Activated CD4-positive, CD25-positive, alpha-beta regulatory T cell treated with anti-CD3 and anti-CD28 coated beads, Interleukin-2, amount 50 U/mL, for 72 hours (primary cell): ENCODE results near the gene LARGE1.

Experiments used
- DNase-seq: peaks from one replicate; pipeline ENCODE4 v3.0.0; 2021

Gene LARGE1

DNA sequence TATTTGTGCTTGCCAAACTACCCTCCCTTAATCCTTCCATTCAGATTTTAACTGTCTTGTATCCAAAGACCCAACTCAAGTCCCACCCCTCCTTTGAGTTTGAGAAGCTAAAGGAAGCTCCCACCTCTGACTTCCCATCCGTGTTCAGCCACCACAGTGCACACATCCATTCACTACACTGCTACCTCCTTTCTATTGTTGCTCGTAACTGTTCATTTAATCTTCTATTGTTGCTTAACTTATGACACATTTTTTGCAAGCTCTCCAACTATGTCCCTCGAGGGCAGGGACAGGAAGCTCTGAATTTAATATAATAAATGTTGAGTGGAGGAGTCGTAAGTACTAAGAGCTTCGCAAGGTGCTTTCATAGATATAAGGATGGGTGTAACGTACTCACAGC lies 10.4 kb downstream of the LARGE1 start:
- no peak for DNase-seq

DNA sequence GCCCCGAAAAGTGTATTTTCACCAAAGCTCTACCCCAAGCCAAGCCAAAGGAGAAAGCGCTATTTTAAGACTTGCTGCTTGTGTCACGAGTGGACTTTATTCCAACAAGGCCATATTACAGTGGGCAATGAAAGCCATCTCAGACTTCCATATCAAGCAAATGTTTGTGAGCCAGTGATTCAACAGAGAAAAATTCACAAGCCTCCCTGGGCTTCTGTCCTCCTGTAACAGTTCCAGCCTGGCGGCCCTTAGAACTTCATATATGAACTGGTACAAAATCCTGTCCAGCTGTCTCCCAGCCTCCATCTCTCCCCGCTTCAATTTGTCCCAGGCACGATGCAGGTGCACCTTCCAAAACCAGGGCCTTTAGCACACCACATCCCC lies 11.2 kb downstream of the LARGE1 start:
- DNase-seq = no peak

DNA sequence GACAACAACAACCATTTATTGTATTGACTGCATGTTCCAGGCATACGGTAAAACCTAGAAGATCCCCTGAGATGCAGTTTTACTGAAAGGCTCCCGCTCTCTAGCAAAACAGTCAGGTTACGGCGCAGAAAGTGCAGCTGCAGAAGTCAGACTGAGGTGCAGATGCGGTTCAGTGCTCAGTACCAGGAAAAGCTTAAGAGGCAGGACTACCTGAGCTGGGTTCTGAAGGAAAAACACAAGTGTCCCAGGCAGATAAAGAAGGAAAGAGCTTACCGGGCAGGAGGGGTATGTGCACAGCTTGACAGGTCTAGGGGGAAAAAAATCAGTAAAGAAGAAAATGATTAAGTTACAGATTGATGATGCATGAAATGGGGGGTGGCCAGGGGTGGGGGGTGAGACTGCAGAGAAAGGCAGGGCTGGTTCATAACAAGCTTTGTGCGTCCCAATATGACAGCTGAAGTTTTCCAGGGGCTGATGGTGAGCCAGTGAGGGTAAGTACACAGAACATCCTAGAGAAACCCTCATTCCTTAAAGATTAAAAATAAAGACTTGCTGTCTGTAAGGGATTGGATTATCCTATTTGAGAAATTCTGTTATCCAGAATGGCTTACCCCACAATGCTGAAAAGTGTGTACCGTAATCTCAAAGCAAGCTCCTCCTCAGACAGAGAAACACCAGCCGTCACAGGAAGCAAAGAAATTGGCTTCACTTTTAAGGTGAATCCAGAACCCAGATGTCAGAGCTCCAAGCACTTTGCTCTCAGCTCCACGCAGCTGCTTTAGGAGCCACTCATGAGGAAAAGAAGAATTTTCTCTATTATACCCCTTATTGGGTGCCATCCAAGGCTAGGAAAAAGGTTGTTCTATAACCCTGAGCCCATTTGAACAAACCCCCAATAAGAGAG lies 11.9 kb downstream of the LARGE1 start:
- DNase-seq = no peak

DNA sequence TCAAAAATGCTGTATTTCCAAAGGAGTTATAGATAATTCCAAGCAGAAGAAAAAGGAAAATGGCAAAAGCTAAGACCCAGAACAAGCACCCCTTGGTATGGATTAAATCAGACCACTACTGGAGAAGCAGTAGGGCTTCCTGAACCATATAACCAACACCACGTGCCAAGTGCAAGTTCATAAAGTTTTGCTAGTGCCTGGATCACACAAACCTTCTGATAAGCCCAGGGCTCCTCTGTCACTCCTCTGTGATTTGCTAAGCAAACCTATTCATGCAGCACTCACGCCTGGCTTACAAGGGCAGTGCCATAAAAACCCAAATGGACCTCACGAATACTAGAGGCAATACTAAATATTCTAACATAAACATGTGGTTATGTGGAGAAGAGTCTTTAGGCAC lies 13.3 kb downstream of the LARGE1 start:
- DNase-seq = no peak

DNA sequence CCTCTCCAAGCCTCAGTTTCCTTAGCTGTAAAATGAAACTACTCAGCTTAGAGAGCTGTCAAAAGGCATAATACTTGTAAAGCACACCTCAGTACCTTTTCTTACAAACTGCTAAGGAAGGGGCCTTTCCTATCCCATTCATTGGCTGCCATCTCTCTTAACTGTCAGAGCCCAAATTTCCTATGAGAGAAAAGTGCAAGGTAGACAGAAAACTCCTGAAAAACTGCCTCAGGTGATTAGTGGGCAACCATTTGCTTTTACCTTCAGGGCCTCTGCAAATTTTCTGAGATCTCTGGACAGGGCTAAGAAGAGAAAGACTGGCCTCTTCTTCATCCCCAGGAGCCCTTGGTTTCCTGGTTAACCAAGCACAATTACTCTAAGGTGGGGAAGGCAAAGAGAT lies 13.8 kb downstream of the LARGE1 start:
- DNase-seq = no peak

DNA sequence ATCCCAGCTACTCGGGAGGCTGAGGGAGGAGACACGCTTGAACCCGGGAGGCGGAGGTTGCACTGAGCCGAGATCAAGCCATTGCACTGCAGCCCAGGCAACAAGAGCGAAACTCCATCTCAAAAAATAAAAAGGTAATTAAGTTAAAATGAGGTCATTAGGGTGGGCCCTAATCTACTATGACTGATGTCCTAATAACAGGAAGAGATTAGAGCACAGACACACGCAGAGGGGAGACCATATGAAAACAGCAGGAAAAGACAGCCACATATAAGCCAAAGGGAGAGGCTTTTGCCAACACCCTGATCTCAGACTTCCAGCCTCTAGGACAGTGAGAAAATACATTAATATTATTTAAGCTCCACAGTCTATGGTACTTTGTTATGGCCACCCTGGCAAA lies 17.3 kb downstream of the LARGE1 start:
- DNase-seq = no peak

DNA sequence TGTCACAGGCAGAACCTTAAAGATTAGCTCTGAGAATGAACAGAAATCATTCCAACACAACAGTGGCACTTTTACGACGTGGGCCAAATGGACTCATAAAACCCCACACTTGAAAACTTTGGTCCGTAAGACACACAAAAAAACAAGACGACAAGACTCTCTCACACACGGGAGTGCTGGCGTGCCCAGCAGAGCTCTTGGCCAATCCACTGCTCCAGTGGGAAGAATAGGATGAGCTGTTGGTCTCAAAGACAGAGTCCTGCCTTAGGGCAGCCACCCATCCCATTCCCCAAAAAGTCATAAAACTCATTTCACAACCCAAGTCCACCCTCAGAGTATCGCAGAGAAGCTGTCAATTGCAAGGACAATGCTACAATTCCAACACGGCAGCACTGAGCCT lies 18.2 kb downstream of the LARGE1 start:
- DNase-seq = no peak

DNA sequence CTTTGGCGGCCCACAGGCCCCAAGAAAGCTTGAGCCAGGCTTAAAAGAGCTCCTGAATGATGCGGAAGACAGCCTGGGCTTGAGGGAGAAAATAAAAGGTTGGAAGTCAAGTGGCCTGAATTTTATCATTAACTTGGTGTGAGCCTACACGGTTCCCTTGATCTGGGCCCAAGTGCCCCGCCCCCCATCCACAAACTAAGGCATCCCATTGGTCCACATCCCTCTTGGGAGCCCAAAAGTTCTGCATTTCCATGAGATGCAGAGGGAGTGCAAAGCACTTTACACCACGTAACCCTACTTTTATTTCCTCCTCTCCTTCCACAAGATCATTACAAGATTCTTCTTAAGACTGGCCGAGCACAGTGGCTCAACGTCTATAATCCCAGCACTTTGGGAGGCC lies 22.2 kb downstream of the LARGE1 start:
- no peak for DNase-seq

DNA sequence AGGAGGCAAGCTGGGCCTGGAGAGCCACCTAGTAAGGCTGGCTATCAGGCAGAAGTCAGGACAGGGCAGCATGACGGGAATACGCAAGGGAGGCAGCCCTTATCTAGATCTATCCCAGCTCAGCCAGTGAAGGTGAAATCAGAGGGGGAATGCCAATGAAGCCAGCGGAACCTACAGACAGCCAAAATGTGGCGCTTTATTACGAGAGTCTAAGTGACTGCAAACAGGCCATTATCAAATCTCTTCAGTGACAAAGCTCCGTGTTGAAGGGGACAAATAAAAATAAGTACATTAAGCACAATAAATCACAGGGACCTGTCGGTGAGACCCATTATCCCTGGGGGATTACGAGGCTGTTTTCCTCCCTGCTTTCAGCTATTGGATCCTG lies 22.8 kb downstream of the LARGE1 start:
- DNase-seq = no peak

DNA sequence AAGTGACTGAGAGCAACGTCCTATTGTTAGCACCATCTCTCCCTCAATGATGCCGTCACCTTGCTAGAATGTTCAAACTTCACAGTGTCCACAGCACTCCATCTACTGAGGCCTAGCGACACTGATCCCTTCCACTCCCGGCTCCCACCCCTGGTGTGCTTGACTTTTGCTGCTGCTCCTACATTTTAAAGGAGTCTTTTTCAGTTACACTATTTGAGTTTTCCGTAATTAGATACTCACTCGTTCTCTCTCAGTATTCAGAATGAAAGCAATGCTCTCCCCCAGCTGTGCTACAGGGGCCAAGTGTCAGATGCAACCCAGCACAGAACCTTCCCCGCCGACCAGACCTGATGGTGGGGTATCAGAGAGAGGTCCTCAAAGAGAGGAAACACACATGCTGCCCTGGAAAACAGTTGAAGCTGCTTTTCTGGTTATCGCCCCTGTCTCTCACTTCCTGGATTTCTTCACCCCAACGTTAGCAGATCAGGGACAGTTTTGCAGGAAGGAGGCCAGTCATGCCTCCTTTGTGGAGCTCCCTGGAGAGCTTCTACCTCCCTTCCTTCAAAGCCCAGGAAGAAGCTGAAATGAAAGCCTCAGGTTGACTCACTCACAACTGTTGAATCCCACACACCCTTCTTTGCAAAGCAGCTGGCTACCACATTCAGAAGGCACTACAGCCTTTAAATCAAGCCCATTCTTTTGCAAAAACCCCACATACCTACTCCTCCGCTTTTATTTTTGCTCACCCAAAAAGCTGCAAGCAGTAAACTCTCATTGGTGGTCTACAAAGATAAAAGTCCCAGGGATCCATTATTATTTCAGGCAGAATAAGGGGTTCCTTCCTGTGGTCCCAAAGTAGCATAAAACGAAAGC lies 23.5 kb downstream of the LARGE1 start:
- no peak for DNase-seq

DNA sequence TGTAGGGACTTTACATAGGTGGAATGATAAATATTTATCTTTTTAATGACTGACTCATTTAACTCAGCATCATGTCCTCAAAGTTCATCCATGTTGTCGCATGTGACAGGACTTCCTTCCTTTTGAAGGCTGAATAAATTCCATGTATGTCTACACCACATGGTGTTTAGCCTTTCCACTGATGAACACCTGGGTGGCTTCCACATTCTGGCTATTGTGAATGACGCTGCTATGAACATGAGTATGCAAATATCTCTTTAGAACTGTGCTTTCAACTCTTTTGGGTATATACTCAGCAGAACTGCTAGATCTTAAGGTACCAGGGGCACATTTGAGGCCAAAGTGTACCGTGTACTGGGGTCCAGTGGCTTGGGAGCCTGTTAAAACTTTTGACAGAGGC lies 24.1 kb downstream of the LARGE1 start:
- no peak for DNase-seq

DNA sequence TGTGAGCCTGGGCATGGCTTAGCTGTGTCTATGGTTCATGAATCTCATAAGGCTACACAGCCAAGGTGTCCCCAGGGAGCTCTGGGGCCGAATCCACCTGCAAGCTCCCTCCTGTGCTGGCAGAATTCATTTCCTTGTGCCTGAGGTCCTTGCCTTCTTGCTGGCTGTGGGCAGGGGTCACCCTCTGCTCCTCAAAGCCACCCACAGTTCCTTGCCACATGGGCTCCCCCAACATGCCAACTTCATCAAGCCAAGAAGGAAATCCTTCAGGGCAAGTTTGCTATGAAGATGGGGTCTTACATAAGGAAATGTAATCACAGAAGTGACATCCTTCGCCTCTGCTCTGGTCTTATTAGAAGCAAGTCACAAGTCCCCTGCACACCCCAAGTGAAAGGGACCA lies 24.8 kb downstream of the LARGE1 start:
- no peak for DNase-seq

DNA sequence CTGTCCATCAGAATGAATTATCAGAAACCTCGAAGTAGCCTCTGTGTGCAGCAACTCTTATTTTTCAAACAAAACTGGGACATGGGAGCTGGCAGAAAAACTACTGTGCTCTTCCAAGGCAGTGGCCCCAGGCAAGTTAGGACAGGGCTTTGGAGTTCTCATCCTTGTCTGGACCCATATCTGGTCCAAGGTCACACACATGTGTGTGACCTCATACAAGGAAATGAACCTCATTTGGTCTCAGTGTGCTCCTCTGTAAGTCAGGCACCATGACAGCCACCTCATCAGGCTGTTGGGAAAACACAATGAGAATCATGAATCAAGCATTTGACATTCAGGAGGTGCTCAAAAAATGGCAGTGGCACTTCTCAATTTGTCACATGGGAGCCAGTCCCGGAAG lies 25.8 kb downstream of the LARGE1 start:
- no peak for DNase-seq

DNA sequence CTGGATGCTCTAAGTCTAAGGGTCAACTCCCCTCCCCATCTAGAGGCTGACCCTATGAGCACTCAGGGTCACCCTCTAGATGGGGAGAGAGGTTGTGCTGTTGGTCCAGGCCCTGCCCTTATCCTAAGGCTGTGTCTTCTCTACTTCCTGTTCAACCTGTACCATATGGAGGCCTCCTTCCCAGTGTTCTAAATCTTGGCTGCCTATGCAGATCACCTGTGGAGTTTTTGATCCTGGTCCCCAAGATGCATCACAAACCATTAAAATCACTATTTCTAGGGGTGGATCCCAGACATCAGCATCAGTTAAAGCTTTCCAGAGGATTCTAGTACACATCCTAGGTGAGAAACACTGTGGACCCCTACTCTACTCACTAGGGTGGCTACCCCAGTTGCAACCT lies 26.2 kb downstream of the LARGE1 start:
- no peak for DNase-seq

DNA sequence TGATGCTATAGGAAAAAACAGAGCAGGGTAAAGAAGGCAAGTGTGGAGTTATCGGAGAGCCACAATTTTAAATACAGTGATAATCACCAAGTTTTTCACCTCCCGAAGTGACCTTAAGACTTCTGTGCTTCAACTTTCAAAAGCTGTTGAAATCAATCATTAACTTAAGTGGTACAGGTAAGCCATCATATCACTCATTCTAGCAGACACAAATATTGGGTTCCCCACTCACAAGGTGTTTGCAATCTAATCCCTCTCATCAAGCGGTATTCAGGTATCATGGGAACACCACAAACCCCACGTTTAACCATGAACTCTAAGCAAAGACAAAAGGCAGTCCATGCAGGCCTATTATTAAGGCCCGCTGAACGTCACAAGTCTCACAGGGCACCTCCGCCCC lies 26.8 kb downstream of the LARGE1 start:
- no peak for DNase-seq

DNA sequence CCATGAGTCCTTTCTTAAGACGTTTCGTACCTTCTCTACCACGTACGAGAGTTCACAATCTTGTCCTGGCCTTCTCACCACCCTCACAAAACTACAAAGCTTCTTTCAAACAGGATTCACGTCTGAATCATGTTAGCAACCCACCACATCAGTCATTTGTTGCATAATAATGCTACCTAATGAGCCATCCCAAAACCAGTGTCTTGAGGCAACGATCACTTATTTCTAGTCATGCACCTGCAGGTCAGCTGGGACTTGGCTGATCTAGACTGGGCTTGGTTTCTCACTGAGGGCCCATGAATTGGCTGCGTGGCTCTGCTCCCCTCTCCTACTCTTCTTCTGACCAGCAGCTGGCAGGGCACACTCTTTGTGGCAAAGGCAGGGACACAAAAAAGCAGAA lies 28.3 kb downstream of the LARGE1 start:
- DNase-seq = no peak

DNA sequence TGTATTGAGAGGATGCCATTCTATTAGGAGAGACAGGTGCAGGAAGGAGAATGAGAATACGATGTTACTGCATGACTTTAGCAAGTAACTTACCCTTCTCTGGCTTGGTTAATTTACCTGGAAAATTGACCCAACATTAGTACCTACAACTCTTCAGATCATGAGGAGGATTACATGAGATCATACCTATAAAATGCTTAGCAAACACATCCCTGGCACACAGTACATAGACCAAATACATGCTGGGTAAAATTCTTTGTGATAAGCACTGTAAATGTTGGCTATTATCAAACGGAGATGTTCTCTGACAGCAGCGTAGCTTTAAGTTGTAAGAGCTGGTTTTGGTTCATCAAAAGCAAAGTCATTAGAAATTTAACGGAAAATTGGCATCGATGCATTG lies 28.8 kb downstream of the LARGE1 start:
- no peak for DNase-seq

DNA sequence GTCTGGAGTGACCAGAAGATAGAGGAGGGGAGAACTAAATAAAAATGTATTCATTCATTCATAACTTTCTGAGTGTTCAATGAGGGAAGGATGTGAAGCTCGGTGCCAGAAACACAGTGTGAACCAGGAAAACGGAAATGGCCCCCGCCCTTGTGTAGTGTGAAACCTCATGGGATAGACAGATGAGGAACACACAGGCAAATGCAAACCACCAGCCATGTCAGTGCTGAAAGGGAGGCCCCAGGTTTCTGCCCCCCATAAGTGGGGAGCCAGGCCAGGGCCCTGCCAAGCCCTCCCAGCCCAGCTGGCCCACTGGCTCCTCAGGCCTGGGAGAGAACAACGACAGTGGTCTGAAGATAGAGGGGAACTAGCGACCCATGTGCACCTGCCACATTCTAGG lies 30.5 kb downstream of the LARGE1 start:
- DNase-seq = no peak

DNA sequence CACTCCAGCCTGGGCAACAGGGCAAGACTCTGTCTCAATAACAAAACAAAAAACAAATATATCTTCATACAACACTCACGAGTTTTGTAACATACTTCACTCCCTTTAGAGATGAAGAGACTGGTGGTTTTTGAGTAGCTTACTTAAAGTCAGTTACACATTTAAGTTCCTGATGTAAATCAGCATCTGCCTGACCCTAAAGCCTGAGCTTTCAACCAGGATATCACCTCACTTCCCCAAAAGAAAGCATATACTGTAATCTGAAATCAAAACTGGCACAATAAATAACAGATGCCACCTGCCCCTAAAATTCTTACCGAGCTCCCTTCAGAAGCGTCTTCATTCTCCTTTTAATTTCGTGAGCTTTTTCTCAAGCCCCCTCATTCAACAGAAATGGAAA lies 31.5 kb downstream of the LARGE1 start:
- no peak for DNase-seq

DNA sequence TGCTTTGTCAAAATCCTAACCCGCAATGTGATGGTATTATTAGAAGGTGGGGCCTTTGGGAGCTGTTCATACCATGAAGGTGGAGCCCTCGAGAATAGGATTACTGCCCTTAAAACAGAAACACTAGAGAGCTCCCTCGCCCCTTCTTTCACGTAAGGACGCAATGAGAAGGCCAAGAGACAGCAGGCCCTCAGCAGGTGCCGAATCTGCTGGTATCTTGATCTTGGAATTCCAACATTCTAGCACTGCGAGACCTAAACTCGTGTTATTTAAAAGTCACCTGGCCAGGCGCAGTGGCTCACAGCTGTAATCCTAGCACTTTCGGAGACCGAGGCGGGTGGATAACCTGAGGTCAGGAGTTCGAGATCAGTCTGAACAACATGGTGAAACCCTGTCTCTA lies 33.1 kb downstream of the LARGE1 start:
- no peak for DNase-seq

DNA sequence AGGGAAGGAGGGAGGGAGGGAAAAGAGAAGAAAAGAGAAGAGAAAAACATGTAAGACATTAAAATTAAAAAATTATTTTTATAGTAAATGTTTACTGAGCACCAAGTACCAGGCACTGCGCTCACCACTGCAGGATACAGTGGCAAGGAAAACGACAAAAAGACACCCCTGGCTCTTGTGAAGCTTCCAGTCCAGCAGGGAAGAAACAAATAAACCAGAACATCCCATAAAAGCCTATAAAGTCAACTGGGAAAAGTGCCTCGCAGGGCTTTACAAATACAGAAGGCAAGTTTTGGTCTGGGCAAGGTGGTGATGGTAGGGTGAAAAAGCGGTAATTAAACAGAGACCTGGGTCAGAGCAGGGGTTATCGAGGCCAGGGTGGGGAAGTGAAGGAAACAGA lies 33.6 kb downstream of the LARGE1 start:
- DNase-seq = no peak

DNA sequence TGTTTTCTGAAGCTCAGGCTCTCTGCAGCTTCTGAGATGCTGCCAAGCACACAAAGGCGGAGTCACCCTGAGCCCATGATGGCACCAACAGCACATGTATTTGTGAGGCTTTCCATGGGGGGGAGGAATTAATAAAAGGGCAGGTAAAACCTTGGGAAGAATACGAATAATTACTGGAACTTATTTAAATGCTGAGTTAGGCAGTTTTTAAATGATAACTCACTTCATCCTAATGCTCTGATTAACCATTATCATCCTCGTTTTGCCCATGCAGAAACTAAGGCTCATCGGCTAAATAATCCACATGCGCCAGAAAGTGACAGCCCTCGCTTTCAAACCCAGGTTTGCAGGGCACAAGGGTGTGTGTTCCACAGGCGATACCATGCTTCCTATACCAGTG lies 35.4 kb downstream of the LARGE1 start:
- no peak for DNase-seq

DNA sequence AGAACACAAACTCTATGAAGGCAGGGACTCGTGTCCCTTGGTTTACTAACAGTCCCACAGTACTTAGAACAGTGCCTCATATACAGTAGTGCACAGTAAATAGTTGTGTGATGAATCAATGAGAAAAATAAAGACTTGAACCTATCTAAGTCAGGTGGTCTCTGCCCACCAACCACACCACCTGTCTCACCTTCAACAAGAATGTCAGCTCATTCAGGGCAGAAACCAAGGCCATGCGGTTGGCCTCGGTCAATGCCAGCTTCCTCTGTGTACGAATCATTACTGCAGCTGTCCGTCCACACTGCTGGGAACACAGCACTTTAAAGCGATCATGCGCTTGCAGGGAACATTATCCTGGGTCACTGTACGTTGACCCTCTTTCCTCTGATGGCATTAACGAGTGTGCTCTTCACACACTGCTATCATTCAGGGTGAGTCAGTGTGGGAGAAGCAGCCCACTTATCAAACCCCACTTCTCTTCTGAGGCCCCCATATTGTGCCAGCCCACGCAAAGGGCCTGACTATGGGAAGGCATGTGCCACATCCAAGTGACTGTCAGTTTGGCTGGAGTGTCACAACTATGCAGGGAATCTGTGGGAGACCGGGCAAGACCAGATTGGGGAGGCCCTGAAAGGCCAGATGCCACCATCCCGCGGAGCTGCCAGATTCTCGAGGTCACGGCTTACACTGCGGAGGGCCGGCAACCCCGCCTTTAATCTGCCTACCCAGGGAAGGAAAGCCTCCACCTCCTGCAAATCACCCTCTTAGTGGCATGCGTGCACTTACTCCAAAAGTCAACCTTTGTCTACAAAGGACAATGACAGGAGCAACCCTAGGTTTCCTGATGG lies 36.1 kb downstream of the LARGE1 start:
- DNase-seq = no peak
